PC-3 (cell line): ENCODE measurements around the gene RDH16. TPM values are rescaled to one million over a fixed set of nuclear protein-coding genes. Genes with fewer than 3 reads are reported as not detected.

Experiments
- ATAC-seq: fragments of 200-7000 bp; cut with Tn5 transposase; 2 replicates; pipeline ENCODE4 v1.9.1; 2020; ENCODE audit warnings: mild to moderate bottlenecking, moderate library complexity
- BruUV-seq: library from RNA; stranded (reverse); fragments of 400-500 nt; replicated peaks from 2 replicates; lab custom pipeline; 2021; lab: Mats Ljungman, UMichigan
- CTCF ChIA-PET: fragments of 300-600 bp; sonication (Branson Sonifier 250); formaldehyde crosslinking; loops from one replicate; lab custom pipeline; 2022; ENCODE audit warnings: antibody characterized with exemption; lab: Charles Lee
- POLR2A ChIA-PET: fragments of 300-600 bp; sonication (Branson Sonifier 250); formaldehyde crosslinking; loops from one replicate; lab custom pipeline; 2022; ENCODE audit warnings: antibody characterized with exemption; ENCODE audit not compliant: unreplicated experiment; lab: Charles Lee
- DNase-seq: peaks from one replicate; pipeline ENCODE4 v3.0.0-alpha.2; 2015
- H2AFZ ChIP-seq: fragments of 300-600 bp; sonication (generic); 2 replicates; pipeline ENCODE4 v1.6.0; 2016; ENCODE audit warnings: antibody characterized with exemption, low read length
- H3F3A ChIP-seq: fragments of 300-600 bp; sonication (generic); one replicate; pipeline ENCODE4 v1.6.0; 2017; ENCODE audit warnings: antibody characterized with exemption, low read length, control low read depth, mild to moderate bottlenecking; ENCODE audit not compliant: unreplicated experiment
- H3K27ac ChIP-seq: fragments of 300-600 bp; sonication (generic); 2 replicates; pipeline ENCODE4 v1.5.1; 2016; ENCODE audit warnings: mild to moderate bottlenecking, low read length
- H3K27me3 ChIP-seq: fragments of 300-600 bp; sonication (generic); 2 replicates; pipeline ENCODE4 v1.6.1; 2016; ENCODE audit warnings: low read length, mixed read lengths
- H3K36me3 ChIP-seq: fragments of 300-600 bp; sonication (generic); 2 replicates; pipeline ENCODE4 v1.6.1; 2016; ENCODE audit warnings: low read depth, mixed run types, low read length, mixed read lengths
- H3K4me1 ChIP-seq: fragments of 300-600 bp; sonication (generic); 2 replicates; pipeline ENCODE4 v1.5.1; 2016; ENCODE audit warnings: low read length; ENCODE audit not compliant: insufficient read depth
- H3K4me2 ChIP-seq: fragments of 300-600 bp; sonication (generic); 2 replicates; pipeline ENCODE4 v1.6.0; 2016; ENCODE audit warnings: low read length
- H3K4me3 ChIP-seq: fragments of 300-600 bp; sonication (generic); 2 replicates; pipeline ENCODE4 v1.5.1; 2016; ENCODE audit warnings: mild to moderate bottlenecking, low read length, mixed read lengths
- H3K79me2 ChIP-seq: fragments of 300-600 bp; sonication (generic); 2 replicates; pipeline ENCODE4 v1.6.1; 2017; ENCODE audit warnings: low read length, mixed read lengths
- H3K9ac ChIP-seq: fragments of 300-600 bp; sonication (generic); 2 replicates; pipeline ENCODE4 v1.6.0; 2016; ENCODE audit warnings: mild to moderate bottlenecking, low read length
- H3K9me2 ChIP-seq: fragments of 300-600 bp; sonication (generic); replicated peaks from 2 replicates; pipeline ENCODE4 v1.6.1; 2016; ENCODE audit warnings: mixed run types, low read length, mixed read lengths
- H3K9me3 ChIP-seq: fragments of 300-600 bp; sonication (generic); 2 replicates; pipeline ENCODE4 v1.6.1; 2016; ENCODE audit warnings: low read length, mixed read lengths
- H4K20me1 ChIP-seq: fragments of 300-600 bp; sonication (generic); 2 replicates; pipeline ENCODE4 v1.6.1; 2016; ENCODE audit warnings: low read length, mixed read lengths
- CTCF ChIP-seq: fragments of 300-600 bp; sonication (generic); conservative IDR thresholded peaks from 2 replicates; pipeline ENCODE4 v1.5.1; 2017; ENCODE audit warnings: antibody characterized with exemption, low read depth, mild to moderate bottlenecking, low read length
- EZH2 ChIP-seq: fragments of 300-600 bp; sonication (generic); IDR thresholded peaks from one replicate; pipeline ENCODE4 v1.6.1; 2017; ENCODE audit warnings: antibody characterized with exemption, mild to moderate bottlenecking, low read length; ENCODE audit not compliant: unreplicated experiment
- EZH2phosphoT487 ChIP-seq: fragments of 300-600 bp; sonication (generic); IDR thresholded peaks from 2 replicates; pipeline ENCODE4 v1.6.1; 2018; ENCODE audit warnings: mild to moderate bottlenecking, antibody characterized with exemption, low read length, borderline replicate concordance
- intact Hi-C: fragments of 100-400 bp; cut with micrococcal nuclease; formaldehyde crosslinking; loops from 2 replicates; pipeline ENCODE4 v1.9.0; 2023
- total RNA-seq: library from RNA; depleted of rRNA; stranded (reverse); fragments of >200 nt; gene quantifications from 2 replicates; pipeline ENCODE4 v1.2.3, GENCODE V29; 2014

RDH16 gene
- total RNA-seq, 1 experiment from 2014 or later: 0.73 TPM

- Histone ChIP-seq H3K4me1 (peaks cover 21% of the 10 kb centered on the region), H3K4me2 (0 out of 2 replicates have a peak overlapping the region, but pooled peaks have one; percentile 14), H3K9ac (no peak overlapping the region), H3K9me3 (no peaks in the 10 kb centered on the region), H3K4me3 (no peak overlapping the region), H3K9me2 (no peaks in the 10 kb centered on the region), H3K27ac (no peak overlapping the region), H3K36me3 (peaks cover 19% of the 10 kb centered on the region; the same call in 1 of the 2 replicates), H3K79me2 (peaks cover 49% of the 10 kb centered on the region), H4K20me1 (no peaks in the 10 kb centered on the region), H2AFZ (no peak overlapping the region), H3F3A (no peaks in the 10 kb centered on the region), H3K27me3 (no peaks in the 10 kb centered on the region)
- CTCF ChIA-PET: interaction anchor here (0.6 to 1.4 kb wide), 6 partner anchors 13 to 365 kb away, joined by 3 to 5 read pairs (median 4); partner anchors contain the start of gene HSD17B6
- BruUV-seq: no TSS peak
- peak; percentile 81 for DNase-seq
- intact Hi-C loops: no loop called here
- TF ChIP-seq CTCF (peak; percentile 90), EZH2 (no peak)
- ATAC-seq: peak; percentile 48
- POLR2A ChIA-PET: no interaction called here
Measured at GRCh38 chr12:57001448-57001906, 44.1 kb upstream of the RDH16 start.

GRCh38 chr12:57000393-57000792 is 43.0 kb upstream of the RDH16 start:
- H3K4me1 ChIP-seq: peaks cover 20% of the 10 kb centered on the region
- H3K79me2 ChIP-seq: peaks cover 41% of the 10 kb centered on the region
- no peaks in the 10 kb centered on the region for H3K27me3 ChIP-seq
- ChIA-PET POLR2A (no interaction called here), CTCF (no interaction called here)
- intact Hi-C loops: no loop called here
- H3K4me2 ChIP-seq: no peak overlapping the region
- H3K4me3 ChIP-seq: no peak overlapping the region
- DNase-seq: no peak
- BruUV-seq: no TSS peak
- no peak overlapping the region for H2AFZ ChIP-seq
- no peak overlapping the region for H3K27ac ChIP-seq
- no peak for ATAC-seq
- no peaks in the 10 kb centered on the region for H3F3A ChIP-seq
- H4K20me1 ChIP-seq: no peaks in the 10 kb centered on the region
- H3K9me2 ChIP-seq: no peaks in the 10 kb centered on the region
- H3K9ac ChIP-seq: no peak overlapping the region
- H3K9me3 ChIP-seq: no peaks in the 10 kb centered on the region
- TF ChIP-seq CTCF: no peak
- TF ChIP-seq EZH2: no peak
- no peak for TF ChIP-seq EZH2phosphoT487
- peaks cover 19% of the 10 kb centered on the region; the same call in 1 of the 2 replicates for H3K36me3 ChIP-seq

DNA sequence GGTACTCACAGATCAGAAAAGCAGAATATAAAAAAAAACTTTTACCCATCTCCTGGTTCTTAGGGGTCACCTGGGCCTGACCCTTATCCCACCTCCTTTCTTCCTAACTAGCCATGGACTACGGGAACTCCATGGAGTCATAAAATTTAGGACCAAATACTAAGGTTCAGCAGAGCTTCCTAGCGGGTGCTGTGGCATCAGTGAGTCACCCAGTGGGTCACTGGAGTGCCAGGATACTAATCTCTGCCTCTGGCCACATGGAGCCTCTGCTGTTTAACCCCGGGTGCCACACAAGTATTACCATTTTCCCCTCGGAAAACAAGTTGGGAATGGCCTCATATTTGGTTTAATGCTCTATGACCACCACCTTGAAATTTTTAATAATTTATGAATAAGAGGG is 42.0 kb upstream of the RDH16 start:
- H4K20me1 ChIP-seq: no peaks in the 10 kb centered on the region
- H3K27ac ChIP-seq: no peak overlapping the region
- H3K27me3 ChIP-seq: no peaks in the 10 kb centered on the region
- H3F3A ChIP-seq: no peaks in the 10 kb centered on the region
- BruUV-seq: no TSS peak
- H3K4me2 ChIP-seq: no peak overlapping the region
- intact Hi-C loops: no loop called here
- peaks cover 32% of the 10 kb centered on the region for H3K79me2 ChIP-seq
- ChIA-PET CTCF (no interaction called here), POLR2A (no interaction called here)
- peaks cover 15% of the 10 kb centered on the region for H3K4me1 ChIP-seq
- DNase-seq: peak; percentile 34
- H3K36me3 ChIP-seq: peaks cover 18% of the 10 kb centered on the region; the same call in 1 of the 2 replicates
- H3K9ac ChIP-seq: no peak overlapping the region
- H3K9me3 ChIP-seq: no peaks in the 10 kb centered on the region
- TF ChIP-seq EZH2phosphoT487: no peak
- TF ChIP-seq EZH2: no peak
- TF ChIP-seq CTCF: no peak
- H3K4me3 ChIP-seq: no peak overlapping the region
- ATAC-seq: peak; percentile 55; the same call in 1 of the 2 replicates
- H3K9me2 ChIP-seq: no peaks in the 10 kb centered on the region
- no peak overlapping the region for H2AFZ ChIP-seq
